Measurements from ENCODE around the gene RIC8A.
"Not testable (repeated sequence)": the region's sequence is repeated elsewhere in the genome, so short reads cannot be mapped to it uniquely, and the experiment has no call there.

Gene RIC8A

DNA sequence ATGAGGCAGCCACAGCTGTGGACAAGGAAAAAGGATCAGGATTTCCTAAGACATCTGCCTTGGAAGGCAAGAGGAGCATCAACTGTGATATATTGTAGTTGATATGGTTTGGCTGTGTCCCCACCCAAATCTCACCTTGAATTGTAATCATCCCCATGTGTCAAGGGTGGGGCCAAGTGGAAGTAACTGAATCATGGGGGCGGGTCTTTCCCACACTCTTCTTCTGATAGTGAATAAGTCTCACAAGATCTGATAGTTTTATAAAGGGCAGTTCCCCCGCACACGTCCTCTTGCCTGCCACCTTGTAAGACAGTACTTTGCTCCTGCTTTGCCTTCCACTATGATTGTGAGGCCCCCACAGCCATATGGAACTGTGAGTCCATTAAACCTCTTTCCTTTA is 10.2 kb downstream of the RIC8A start:
- no peak overlapping the region for H3K27ac ChIP-seq
- no peak for TF ChIP-seq ZFX (IDR thresholded peaks at IDR 0.05)
- TF ChIP-seq, protein P1, sequence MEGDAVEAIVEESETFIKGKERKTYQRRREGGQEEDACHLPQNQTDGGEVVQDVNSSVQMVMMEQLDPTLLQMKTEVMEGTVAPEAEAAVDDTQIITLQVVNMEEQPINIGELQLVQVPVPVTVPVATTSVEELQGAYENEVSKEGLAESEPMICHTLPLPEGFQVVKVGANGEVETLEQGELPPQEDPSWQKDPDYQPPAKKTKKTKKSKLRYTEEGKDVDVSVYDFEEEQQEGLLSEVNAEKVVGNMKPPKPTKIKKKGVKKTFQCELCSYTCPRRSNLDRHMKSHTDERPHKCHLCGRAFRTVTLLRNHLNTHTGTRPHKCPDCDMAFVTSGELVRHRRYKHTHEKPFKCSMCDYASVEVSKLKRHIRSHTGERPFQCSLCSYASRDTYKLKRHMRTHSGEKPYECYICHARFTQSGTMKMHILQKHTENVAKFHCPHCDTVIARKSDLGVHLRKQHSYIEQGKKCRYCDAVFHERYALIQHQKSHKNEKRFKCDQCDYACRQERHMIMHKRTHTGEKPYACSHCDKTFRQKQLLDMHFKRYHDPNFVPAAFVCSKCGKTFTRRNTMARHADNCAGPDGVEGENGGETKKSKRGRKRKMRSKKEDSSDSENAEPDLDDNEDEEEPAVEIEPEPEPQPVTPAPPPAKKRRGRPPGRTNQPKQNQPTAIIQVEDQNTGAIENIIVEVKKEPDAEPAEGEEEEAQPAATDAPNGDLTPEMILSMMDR (conservative IDR thresholded peaks at IDR 0.05): no peak

DNA sequence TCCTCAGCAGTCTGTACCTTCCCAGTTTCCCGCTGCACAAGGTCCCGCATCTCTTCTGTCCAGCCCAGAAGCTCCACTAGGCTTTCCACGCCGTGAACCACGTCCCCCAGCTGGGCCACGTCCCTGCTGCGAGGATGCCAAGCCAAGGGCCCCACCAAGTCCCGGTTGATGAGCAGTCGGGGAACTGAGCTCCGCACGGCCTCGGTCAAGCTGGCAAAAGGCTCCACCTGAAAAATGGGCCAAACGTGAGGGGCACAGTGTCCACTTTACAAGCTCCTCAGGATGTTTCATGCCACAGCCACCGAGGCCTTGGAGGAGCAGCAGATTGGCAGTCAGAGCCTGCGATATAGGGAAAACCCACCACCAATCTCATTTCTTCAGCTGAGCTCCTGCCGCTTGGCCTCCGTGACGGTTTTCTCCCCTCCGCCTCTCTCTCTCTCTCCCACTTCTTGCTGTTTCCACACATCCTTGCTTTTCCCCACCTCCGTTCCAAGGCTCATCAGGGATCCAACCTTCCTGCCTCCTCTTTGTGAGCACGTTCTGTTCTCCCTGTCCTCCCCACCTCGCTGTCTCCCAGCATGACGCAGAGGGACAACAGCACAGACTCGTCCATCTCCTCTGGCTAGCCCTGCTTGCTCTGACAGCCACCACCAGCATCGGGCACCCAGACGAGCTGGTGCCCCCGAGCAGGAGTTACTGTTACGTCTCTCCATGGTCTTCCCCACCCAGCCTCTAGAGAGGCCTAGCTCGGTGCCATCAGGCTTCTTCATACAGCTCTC is 11.5 kb downstream of the RIC8A start:
- TF ChIP-seq ZFX (IDR thresholded peaks at IDR 0.05): no peak
- TF ChIP-seq, protein P1 (conservative IDR thresholded peaks at IDR 0.05): no peak
- H3K27ac ChIP-seq: no peak overlapping the region

DNA sequence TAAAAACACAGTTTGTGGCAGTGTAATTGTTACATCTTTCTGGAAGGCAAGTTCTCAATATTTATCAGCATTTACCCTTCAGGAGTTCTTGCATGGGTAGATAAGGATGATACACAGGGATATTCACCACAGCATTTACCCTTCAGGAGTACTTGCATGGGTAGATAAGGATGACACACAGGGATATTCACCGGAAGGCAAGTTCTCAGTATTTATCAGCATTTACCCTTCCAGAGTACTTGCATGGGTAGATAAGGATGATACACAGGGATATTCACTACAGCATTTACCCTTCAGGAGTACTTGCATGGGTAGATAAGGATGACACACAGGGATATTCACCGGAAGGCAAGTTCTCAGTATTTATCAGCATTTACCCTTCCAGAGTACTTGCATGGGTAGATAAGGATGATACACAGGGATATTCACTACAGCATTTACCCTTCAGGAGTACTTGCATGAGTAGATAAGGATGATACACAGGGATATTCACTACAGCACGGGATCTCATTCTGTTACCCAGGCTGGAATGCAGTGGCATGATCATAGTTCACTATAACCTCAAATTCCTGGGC is 13.2 kb downstream of the RIC8A start:
- not testable (repeated sequence) for H3K27ac ChIP-seq

DNA sequence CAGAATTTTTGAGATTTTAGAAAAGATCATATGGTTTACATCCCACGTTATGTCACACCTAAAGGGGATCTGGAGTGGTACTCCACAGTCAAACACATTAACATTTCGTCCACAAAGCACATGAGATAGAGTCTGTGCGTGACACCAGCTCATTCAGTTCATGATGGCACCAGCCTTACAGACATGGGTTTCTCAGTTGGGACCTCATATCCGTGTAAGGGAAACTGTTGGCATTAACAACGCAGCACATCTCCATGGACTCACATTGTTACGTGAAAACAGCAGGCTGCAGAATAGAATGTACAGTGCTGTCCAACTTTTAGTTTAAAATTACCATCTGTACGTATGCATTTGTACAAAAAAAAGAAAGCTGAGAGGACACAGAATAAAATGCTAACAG is 14.0 kb downstream of the RIC8A start:
- H3K27ac ChIP-seq: no peak overlapping the region
- TF ChIP-seq, protein P1 (conservative IDR thresholded peaks at IDR 0.05): no peak
- TF ChIP-seq ZFX (IDR thresholded peaks at IDR 0.05): no peak

DNA sequence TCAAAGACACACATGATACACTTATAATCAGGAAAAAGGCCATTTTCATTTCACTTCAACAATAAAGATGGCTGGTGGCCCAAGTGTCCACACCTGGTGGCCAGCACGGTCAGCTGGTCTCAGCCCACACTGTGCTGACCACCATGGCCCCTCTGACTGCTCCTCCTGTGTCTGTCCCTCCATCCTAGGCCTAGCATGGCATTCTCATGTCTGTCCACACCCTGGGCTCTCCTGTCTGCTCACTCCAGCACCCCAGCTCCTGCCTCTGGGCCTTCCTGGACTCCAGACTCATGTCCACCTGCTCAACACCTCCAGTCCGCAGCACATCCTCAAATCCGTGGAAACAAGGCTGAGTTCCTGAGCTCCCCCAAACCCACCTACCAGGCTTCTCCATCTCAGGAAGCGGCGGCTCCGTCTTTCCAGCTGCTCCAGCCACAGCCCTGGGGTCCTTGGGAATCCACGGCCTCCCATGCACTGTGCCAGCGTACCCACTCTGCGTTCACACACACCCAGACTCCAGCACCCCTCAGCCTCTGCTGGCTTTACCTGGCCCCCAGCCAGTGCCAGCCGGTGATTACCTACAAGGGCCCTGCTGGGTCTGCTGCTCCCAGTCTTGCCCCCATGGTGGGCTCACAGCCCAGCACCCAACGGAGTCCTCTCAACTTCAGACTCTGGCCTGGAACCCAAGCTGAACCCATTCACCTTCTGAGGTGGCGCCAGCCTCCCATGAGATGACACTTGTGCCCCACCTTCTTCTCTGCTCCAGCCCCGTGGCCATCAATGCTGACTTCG is 14.7 kb downstream of the RIC8A start:
- TF ChIP-seq, protein P1 (conservative IDR thresholded peaks at IDR 0.05): no peak
- no peak for TF ChIP-seq ZFX (IDR thresholded peaks at IDR 0.05)

DNA sequence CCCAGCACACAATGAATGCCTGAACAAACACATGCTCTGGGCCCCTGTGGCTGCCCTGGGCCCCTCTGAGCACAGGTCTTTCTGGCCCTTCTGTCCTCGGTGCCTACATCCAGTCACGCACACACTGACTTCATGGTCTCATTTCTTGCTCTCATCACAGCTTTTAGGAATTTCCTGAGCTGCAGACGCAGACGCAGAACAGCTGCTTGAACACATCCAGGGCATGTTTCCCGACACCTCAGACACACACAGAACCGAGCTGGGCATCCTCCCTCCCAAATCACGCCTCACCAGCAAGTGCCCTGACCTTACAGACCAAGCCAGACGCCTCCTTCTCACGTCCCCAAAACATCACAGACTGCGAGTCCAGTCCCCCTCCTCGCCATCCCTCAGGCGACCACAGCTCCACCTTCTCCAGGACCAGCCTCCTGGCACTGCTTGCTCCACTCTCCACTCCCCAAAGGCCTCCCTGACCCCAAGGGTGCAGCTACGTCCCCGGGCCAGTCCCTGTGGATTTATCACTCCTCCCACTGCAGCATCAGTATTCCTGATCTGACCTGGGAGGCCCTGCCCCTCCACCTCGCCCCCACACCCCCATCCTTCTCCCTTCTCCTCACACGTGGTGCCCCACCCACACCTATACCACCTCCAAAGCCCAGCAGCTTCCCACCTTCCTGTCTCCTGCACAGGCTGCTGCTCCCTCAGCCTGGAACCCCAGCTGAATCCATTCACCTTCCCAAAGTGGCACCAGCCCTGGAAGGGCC is 15.7 kb downstream of the RIC8A start:
- no peak for TF ChIP-seq ZFX (IDR thresholded peaks at IDR 0.05)
- TF ChIP-seq, protein P1 (conservative IDR thresholded peaks at IDR 0.05): no peak
- no peak overlapping the region for H3K27ac ChIP-seq

More for the DNA sequence above, 14.7 kb downstream of the RIC8A start:
- H3K27ac ChIP-seq: no peak overlapping the region

DNA sequence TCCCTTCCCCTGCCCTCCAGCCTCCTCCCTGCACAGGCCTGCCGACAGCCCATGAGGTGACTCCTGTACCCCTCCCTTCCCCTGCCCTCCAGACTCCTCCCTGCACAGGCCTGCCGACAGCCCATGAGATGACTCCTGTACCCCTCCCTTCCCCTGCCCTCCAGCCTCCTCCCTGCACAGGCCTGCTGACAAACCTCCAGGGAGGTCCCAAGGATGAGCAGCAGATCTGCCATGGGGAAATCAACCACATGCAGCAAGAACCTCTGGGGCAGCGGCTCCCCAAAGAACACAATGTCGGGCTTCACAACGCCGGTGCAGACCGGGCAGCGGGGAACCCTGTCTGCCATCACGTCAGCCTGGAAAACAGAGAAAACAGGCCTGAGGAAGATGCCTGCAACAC is 16.4 kb downstream of the RIC8A start:
- H3K27ac ChIP-seq: no peak overlapping the region
- TF ChIP-seq ZFX (IDR thresholded peaks at IDR 0.05): no peak
- TF ChIP-seq, protein P1 (conservative IDR thresholded peaks at IDR 0.05): no peak

Measured in C4-2B (cell line).